ENCODE data around the gene IGFBP7. TPM values are rescaled to one million over a fixed set of nuclear protein-coding genes. Genes with fewer than 3 reads are reported as not detected.
A peak's percentile ranks its signal among the peaks of the same experiment; 100 is the strongest.
"Not testable (repeated sequence)": the region's sequence is repeated elsewhere in the genome, so short reads cannot be mapped to it uniquely, and the experiment has no call there.

The IGFBP7 gene
- total and polyA plus RNA-seq, 2 experiments from 2014 or later, result 68.9 to 87.2 TPM

- TF ChIP-seq CTCF (IDR thresholded peaks at IDR 0.05; ENCODE audit: low read depth, low read length), result no peak
- DNase-seq (ENCODE audit: low read depth in 1 of 2, low spot score in 1 of 2), result peak in 1 of 2 donors; percentile 87
- H3K36me3 ChIP-seq, result no peaks in the 10 kb centered on the region
Observed at GRCh38 chr4:57064811-57065711, 45.1 kb downstream of the IGFBP7 start.

GRCh38 chr4:57064120-57064519 is 46.1 kb downstream of the IGFBP7 start:
- H3K36me3 ChIP-seq, result no peaks in the 10 kb centered on the region
- peaks cover 23% of the 10 kb centered on the region for H3K4me1 ChIP-seq (ENCODE audit: low read depth)
- no peak overlapping the region for H3K4me3 ChIP-seq
- no peaks in the 10 kb centered on the region for H3K27me3 ChIP-seq
- no peak for DNase-seq (ENCODE audit: low read depth in 1 of 2, low spot score in 1 of 2)
- TF ChIP-seq CTCF (IDR thresholded peaks at IDR 0.05; ENCODE audit: low read depth, low read length), result no peak
- H3K9me3 ChIP-seq (ENCODE audit: low read depth), result no peaks in the 10 kb centered on the region
- no peak overlapping the region for H3K27ac ChIP-seq

More at GRCh38 chr4:57064811-57065711, 45.1 kb downstream of the IGFBP7 start:
- Histone ChIP-seq H3K9me3 (ENCODE audit: low read depth) (no peaks in the 10 kb centered on the region), H3K27me3 (no peaks in the 10 kb centered on the region), H3K4me3 (no peak overlapping the region), H3K27ac (no peak overlapping the region), H3K4me1 (ENCODE audit: low read depth) (peaks cover 21% of the 10 kb centered on the region)

GRCh38 chr4:57063518-57063917 is 46.7 kb downstream of the IGFBP7 start:
- Histone ChIP-seq H3K9me3 (ENCODE audit: low read depth) (no peaks in the 10 kb centered on the region), H3K27me3 (no peaks in the 10 kb centered on the region), H3K36me3 (no peaks in the 10 kb centered on the region), H3K4me3 (no peak overlapping the region), H3K4me1 (ENCODE audit: low read depth) (peaks cover 21% of the 10 kb centered on the region), H3K27ac (peak overlapping the region; percentile 57)
- no peak for TF ChIP-seq CTCF (IDR thresholded peaks at IDR 0.05; ENCODE audit: low read depth, low read length)
- DNase-seq (ENCODE audit: low read depth in 1 of 2, low spot score in 1 of 2), result no peak

GRCh38 chr4:57061395-57061794 is 48.8 kb downstream of the IGFBP7 start:
- Histone ChIP-seq H3K27ac (no peak overlapping the region), H3K36me3 (no peaks in the 10 kb centered on the region), H3K4me1 (ENCODE audit: low read depth) (peaks cover 21% of the 10 kb centered on the region), H3K9me3 (ENCODE audit: low read depth) (no peaks in the 10 kb centered on the region), H3K27me3 (no peaks in the 10 kb centered on the region), H3K4me3 (no peak overlapping the region)
- peak in 1 of 2 donors; percentile 73 for DNase-seq (ENCODE audit: low read depth in 1 of 2, low spot score in 1 of 2)
- no peak for TF ChIP-seq CTCF (IDR thresholded peaks at IDR 0.05; ENCODE audit: low read depth, low read length)

- not testable (repeated sequence) for H3K36me3 ChIP-seq; H3K9me3 ChIP-seq (ENCODE audit: low read depth); H3K27me3 ChIP-seq; H3K27ac ChIP-seq; H3K4me3 ChIP-seq; DNase-seq (ENCODE audit: low read depth in 1 of 2, low spot score in 1 of 2)
- H3K4me1 ChIP-seq (ENCODE audit: low read depth), result peaks cover 21% of the 10 kb centered on the region
Observed at GRCh38 chr4:57060717-57061067, 49.5 kb downstream of the IGFBP7 start.
